Activated T-cell treated with anti-CD3 and anti-CD28 coated beads, Interleukin-2, amount 50 U/mL, for 24 hours (primary cell): Measurements from ENCODE around the gene EZH1.
"Not testable (repeated sequence)": the region's sequence is repeated elsewhere in the genome, so short reads cannot be mapped to it uniquely, and the experiment has no call there.

Source experiments
- DNase-seq: peaks from one replicate; pipeline ENCODE4 v3.0.0-alpha.2; 2020
- H3K27ac Mint-ChIP-seq: 2 replicates; pipeline ENCODE4 v1.8.0; 2020; ENCODE audit warnings: mild to moderate bottlenecking, mixed read lengths
- H3K27me3 Mint-ChIP-seq: 2 replicates; pipeline ENCODE4 v1.8.0; 2020; ENCODE audit warnings: mixed read lengths
- H3K36me3 Mint-ChIP-seq: 2 replicates; pipeline ENCODE4 v1.8.0; 2020; ENCODE audit warnings: low read depth, mixed read lengths
- H3K4me1 Mint-ChIP-seq: 2 replicates; pipeline ENCODE4 v1.8.0; 2020; ENCODE audit warnings: low read depth, mixed read lengths
- H3K4me3 Mint-ChIP-seq: 2 replicates; pipeline ENCODE4 v1.8.0; 2020; ENCODE audit warnings: mild to moderate bottlenecking, moderate library complexity, mixed read lengths
- H3K9me3 Mint-ChIP-seq: 2 replicates; pipeline ENCODE4 v1.8.0; 2020; ENCODE audit warnings: mixed read lengths

EZH1 gene

DNA sequence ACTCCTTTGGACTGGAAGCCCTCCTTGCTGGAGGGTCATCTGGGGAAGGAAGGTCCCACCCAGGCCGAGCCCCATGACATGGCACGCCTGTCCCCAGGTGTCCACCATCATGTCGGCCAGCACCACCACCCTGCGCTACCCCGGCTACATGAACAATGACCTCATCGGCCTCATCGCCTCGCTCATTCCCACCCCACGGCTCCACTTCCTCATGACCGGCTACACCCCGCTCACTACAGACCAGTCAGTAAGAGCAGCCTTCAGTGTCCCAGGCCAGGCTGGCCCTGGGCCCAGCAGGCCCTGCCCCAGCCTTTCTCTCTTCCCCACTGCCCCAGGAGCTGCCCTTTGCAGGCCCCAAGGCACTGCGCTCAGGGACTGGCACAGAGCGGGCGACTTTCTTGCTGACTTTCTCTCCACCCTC lies 79.2 kb downstream of the EZH1 start:
- no peak for DNase-seq
- H3K9me3 Mint-ChIP-seq: no peaks in the 10 kb centered on the region
- peaks cover 4% of the 10 kb centered on the region for H3K4me1 Mint-ChIP-seq
- peaks cover 18% of the 10 kb centered on the region for H3K36me3 Mint-ChIP-seq
- no peak overlapping the region for H3K4me3 Mint-ChIP-seq
- no peak overlapping the region for H3K27ac Mint-ChIP-seq
- peaks cover 16% of the 10 kb centered on the region for H3K27me3 Mint-ChIP-seq

GRCh38 chr17:42660692-42661345 lies 84.0 kb downstream of the EZH1 start:
- Mint-ChIP-seq H3K4me3 (no peak overlapping the region), H3K9me3 (no peaks in the 10 kb centered on the region), H3K27me3 (no peaks in the 10 kb centered on the region), H3K27ac (no peak overlapping the region), H3K36me3 (peaks cover 9% of the 10 kb centered on the region), H3K4me1 (peaks cover 25% of the 10 kb centered on the region)
- no peak for DNase-seq

DNA sequence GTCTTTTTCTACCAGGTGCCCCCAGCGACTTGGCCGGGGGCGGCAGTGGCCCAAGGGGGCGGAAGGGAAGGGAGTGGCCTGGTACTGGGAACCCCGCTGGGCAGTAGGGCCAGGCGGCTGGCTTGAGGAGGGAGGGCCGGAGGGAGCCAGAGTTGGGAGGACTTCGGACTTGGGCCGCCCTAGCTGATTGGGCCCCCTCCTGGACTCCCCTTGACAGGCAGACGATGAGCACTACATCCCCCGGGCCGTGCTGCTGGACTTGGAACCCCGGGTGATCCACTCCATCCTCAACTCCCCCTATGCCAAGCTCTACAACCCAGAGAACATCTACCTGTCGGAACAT lies 84.9 kb downstream of the EZH1 start:
- Mint-ChIP-seq H3K4me3 (peak overlapping the region; percentile 10), H3K4me1 (peaks cover 30% of the 10 kb centered on the region)
- H3K9me3 Mint-ChIP-seq, DNase-seq, H3K36me3 Mint-ChIP-seq, H3K27ac Mint-ChIP-seq, H3K27me3 Mint-ChIP-seq: not testable (repeated sequence)

DNA sequence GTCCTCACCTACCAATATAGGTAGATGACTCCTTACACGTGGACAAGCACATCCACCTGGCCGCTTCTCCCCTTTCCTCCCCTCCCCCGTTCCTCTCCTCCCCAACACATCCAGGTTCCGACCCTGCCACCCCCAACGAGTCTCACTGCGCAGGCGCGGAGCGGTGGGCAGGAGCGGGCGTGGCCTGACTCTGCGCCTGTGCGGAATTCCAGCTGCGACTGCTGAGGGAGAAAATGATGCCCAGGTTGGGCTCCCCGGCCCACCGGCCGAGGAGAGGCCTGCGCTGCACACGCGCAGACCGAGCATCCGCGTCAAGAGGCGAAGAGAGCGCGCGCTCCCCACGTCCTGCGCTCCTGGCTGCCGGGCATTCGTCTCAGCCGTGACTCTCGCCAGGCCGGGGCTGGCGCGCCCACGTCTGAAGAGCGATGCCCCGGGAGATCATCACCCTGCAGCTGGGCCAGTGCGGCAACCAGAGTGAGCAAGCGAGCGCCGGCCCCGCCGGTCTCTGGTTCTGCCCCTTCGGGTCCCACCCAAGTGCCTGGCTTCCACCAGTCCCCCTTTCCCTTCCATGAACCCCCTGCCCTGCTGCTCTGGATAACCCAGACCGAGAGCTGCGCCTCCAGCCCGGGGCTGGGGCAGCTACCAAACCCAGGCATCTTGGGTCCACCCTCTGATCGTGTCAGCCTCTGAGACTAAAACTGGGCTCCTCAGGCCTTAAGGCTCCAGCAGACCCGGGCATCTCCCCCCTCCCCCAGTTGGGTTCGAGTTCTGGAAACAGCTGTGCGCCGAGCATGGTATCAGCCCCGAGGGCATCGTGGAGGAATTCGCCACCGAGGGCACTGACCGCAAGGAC lies 85.5 kb downstream of the EZH1 start, which contains the start of gene TUBG2:
Gene TUBG2 (plus strand): TSS at position 206 of the 853 bp plus-strand sequence. CDS start 220 bp downstream, at position 426.
- peak; percentile 91 for DNase-seq
- Mint-ChIP-seq H3K9me3 (no peaks in the 10 kb centered on the region), H3K4me1 (peaks cover 30% of the 10 kb centered on the region), H3K27me3 (peaks cover 6% of the 10 kb centered on the region), H3K36me3 (peaks cover 3% of the 10 kb centered on the region), H3K27ac (peak within 1 kb of the TSS; percentile 90), H3K4me3 (peak within 1 kb of the TSS; percentile 86)

- H3K27ac Mint-ChIP-seq: no peak overlapping the region
- H3K4me3 Mint-ChIP-seq: peak overlapping the region; percentile 86
- H3K4me1 Mint-ChIP-seq: peaks cover 38% of the 10 kb centered on the region
- peaks cover 19% of the 10 kb centered on the region for H3K27me3 Mint-ChIP-seq
- H3K9me3 Mint-ChIP-seq: no peaks in the 10 kb centered on the region
- DNase-seq: no peak
- H3K36me3 Mint-ChIP-seq: peaks cover 3% of the 10 kb centered on the region
Measured at GRCh38 chr17:42657824-42658588, 86.8 kb downstream of the EZH1 start.

- Mint-ChIP-seq H3K36me3 (peaks cover 3% of the 10 kb centered on the region), H3K27ac (peak overlapping the region; percentile 58), H3K27me3 (peaks cover 24% of the 10 kb centered on the region), H3K9me3 (no peaks in the 10 kb centered on the region), H3K4me1 (peaks cover 38% of the 10 kb centered on the region), H3K4me3 (no peak overlapping the region)
- no peak for DNase-seq
Measured at GRCh38 chr17:42655528-42655927, 89.3 kb downstream of the EZH1 start.

GRCh38 chr17:42653179-42654124 lies 91.4 kb downstream of the EZH1 start:
- no peak for DNase-seq
- Mint-ChIP-seq H3K9me3 (no peaks in the 10 kb centered on the region), H3K4me1 (peaks cover 26% of the 10 kb centered on the region), H3K27ac (no peak overlapping the region), H3K36me3 (no peaks in the 10 kb centered on the region), H3K4me3 (peak overlapping the region; percentile 3), H3K27me3 (peaks cover 24% of the 10 kb centered on the region)

- DNase-seq: no peak
- H3K9me3 Mint-ChIP-seq: no peaks in the 10 kb centered on the region
- H3K27me3 Mint-ChIP-seq: peaks cover 24% of the 10 kb centered on the region
- no peak overlapping the region for H3K27ac Mint-ChIP-seq
- H3K4me3 Mint-ChIP-seq: no peak overlapping the region
- H3K4me1 Mint-ChIP-seq: peaks cover 19% of the 10 kb centered on the region
- no peaks in the 10 kb centered on the region for H3K36me3 Mint-ChIP-seq
Measured at GRCh38 chr17:42651392-42651791, 93.4 kb downstream of the EZH1 start.
